HG03520 (cell line): ENCODE measurements around the gene HOGA1.
"Not testable (repeated sequence)": the region's sequence is repeated elsewhere in the genome, so short reads cannot be mapped to it uniquely, and the experiment has no call there.

Experiments
- ATAC-seq: cut with Tn5 transposase; IDR thresholded peaks from one replicate; pipeline ENCODE4 v1.9.1; 2021; ENCODE audit warnings: mild to moderate bottlenecking, moderate library complexity; ENCODE audit not compliant: unreplicated experiment

HOGA1 gene

GRCh38 chr10:97607095-97607636 is 23.0 kb downstream of the HOGA1 start:
- no peak for ATAC-seq

- no peak for ATAC-seq
These were observed 24.9 kb downstream of the HOGA1 start for GRCh38 chr10:97608991-97609561.

- ATAC-seq = no peak
These were observed 27.3 kb downstream of the HOGA1 start for GRCh38 chr10:97611473-97611872.

GRCh38 chr10:97612386-97612785 is 28.2 kb downstream of the HOGA1 start:
- ATAC-seq = no peak

- ATAC-seq = no peak
These were observed 34.1 kb downstream of the HOGA1 start for GRCh38 chr10:97618285-97618684.

- no peak for ATAC-seq
These were observed 34.5 kb downstream of the HOGA1 start for GRCh38 chr10:97618733-97619132.

- no peak for ATAC-seq
These were observed 39.1 kb downstream of the HOGA1 start for GRCh38 chr10:97623277-97623676.

- ATAC-seq = no peak
These were observed 43.5 kb downstream of the HOGA1 start for GRCh38 chr10:97627731-97628130.

- ATAC-seq = no peak
These were observed 44.0 kb downstream of the HOGA1 start for GRCh38 chr10:97628228-97628627.

- no peak for ATAC-seq
These were observed 45.1 kb downstream of the HOGA1 start for GRCh38 chr10:97629289-97629688.

GRCh38 chr10:97631098-97631497 is 46.9 kb downstream of the HOGA1 start:
- no peak for ATAC-seq

- ATAC-seq = peak; percentile 97
These were observed 49.0 kb downstream of the HOGA1 start, which contains the start of gene MORN4 for GRCh38 chr10:97632949-97633884. MORN4 (minus strand) TSS chr10:97633500; CDS start chr10:97619653, 13,847 bp downstream.

GRCh38 chr10:97633921-97634320 is 49.7 kb downstream of the HOGA1 start:
- no peak for ATAC-seq

- no peak for ATAC-seq
These were observed 51.4 kb downstream of the HOGA1 start for GRCh38 chr10:97635577-97635976.

GRCh38 chr10:97639090-97639489 is 54.9 kb downstream of the HOGA1 start:
- not testable (repeated sequence) for ATAC-seq

- ATAC-seq = peak; percentile 96
These were observed 56.1 kb downstream of the HOGA1 start, which contains the start of gene PI4K2A for GRCh38 chr10:97640174-97640867. PI4K2A (plus strand) TSS chr10:97640671; CDS start chr10:97640743, 72 bp downstream.

GRCh38 chr10:97640868-97641811 is 57.0 kb downstream of the HOGA1 start:
- peak; percentile 24 for ATAC-seq

- not testable (repeated sequence) for ATAC-seq
These were observed 58.4 kb downstream of the HOGA1 start for GRCh38 chr10:97642471-97643159.

- no peak for ATAC-seq
These were observed 59.3 kb downstream of the HOGA1 start for GRCh38 chr10:97643441-97643985.
